NCI-H2029 (cell line): Measurements from ENCODE around the gene EFNA5.

Experiments
- DNase-seq: peaks from one replicate; lab custom pipeline; 2025; lab: John Stamatoyannopoulos, UW

Gene EFNA5

DNA sequence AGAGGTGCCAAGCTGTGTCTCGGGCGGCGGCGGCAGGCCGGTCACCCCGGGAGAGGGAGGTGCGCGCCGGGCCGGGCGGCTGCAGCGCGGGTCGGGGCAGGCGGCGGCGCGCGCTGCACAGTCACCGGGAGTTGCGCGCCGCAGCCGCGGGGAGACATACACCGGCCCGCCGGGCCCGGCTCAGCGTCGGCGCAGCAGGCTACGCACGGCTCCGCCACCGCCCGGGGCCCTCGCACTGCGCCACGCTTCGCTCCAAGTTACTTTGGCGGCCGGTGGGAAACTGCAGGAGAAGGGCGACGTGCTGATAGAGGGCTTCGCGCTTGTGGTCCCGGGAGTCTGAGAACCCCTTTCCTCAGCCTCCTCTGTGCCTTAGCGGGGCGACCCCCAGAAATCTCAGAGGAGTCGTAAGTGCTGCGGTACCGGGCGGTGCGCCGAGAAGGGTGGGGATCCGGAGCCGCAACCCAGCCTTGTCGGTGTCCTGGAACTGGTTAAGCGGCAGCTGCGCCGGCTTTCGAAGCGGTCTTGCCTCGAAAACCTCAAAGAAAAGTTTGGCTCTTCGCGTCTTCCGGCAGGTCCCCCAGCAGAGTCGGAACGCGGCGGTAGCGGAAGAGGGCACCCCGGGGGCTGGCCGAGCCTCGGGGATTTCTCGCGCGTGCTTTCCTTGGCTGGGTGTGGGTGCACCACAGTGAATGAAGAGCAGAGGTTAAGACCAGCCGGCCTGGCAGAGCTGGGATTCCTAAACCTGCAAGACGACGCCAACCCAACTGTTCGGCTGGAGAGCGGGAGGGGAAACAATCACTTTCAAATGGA, at the start of gene EFNA5:
EFNA5 (minus strand) TSS at position 6 of the 810 bp plus-strand sequence.
- peak; percentile 59 for DNase-seq

DNA sequence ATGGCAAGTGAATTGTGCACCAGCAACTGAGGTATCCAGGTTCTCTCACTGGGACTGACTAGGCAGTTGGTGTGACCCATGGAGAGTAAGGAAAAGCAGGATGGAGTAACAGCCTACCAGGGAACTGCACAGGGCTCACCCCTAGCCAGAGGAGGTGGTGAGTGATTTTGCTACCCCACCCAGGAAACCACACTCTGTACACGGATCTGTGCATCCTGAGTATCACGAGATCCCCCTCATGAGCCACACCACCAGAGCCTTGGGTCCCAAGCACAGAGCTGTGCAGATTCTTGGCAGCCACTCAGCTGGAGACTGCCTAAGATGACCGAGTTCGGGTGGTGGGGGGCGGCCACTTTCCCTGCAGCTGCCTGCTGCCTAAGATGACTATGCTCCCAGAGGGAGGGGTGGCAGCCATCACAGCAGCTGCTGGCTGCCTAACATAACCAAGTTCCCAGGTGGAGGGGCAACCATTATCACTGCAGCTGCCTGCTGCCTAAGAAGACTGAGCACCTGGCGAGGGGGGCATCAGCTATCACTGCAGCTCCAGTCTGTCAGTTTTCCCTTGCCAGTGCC, 48.4 kb upstream of the EFNA5 start:
- no peak for DNase-seq

DNA sequence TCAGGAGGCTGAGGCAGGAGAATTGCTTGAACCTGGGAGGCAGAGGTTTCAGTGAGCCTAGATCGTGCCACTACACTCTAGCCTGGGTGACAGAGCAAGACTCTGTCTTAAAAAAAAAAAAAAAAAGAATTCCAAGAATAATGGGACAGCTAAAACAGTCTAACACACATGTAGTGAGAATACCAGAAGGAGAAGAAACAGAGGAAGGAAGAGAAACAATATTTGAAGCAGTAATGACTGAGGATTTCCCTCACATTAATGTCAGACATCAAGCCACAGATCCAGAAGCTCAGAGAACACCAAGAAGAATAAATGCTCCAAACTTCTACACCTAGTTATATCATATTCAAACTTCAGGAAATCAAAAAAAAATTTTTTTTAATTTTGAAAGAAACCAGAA, 47.1 kb upstream of the EFNA5 start:
- no peak for DNase-seq

DNA sequence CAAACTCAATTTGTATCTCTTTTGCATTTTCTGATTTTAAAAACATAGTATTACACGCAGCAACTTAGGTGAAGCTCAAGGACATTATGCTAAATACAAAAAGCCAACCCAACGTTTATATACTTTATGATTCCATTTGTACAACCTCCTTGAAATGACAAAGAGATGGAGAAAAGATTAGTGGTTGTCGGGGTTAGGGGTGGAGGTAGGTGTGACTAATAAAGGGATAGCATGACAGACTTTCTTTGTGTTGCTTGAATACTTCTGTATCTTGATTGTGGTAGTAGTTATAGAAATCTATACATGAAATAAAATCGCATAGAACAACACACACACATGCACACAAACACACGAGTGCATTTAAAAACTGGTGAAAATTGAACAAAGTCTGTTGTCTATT, 42.5 kb upstream of the EFNA5 start:
- DNase-seq: no peak

DNA sequence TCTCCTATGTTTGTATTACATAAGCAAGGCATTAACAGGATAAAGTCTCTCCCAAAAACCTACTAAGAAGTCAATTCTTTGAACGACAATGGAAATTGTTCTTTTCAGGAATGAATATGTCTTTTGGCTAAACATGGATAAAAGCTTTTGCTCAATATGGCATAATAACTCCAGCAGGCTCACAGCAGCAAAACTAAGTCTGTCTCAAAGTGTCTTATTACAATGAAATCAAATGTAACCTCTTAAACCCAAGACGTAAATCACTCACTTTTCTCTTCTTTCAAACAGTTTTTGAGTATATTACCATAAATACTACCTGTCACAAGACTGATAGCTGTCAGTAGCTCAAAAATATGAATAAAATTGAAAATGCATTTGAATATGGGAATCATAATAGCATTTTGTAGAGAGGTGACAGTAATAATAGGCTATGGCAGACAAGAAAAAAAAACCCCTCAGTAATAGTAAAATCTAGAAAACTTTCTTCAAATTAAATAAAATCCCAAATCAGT, 41.7 kb upstream of the EFNA5 start:
- no peak for DNase-seq

DNA sequence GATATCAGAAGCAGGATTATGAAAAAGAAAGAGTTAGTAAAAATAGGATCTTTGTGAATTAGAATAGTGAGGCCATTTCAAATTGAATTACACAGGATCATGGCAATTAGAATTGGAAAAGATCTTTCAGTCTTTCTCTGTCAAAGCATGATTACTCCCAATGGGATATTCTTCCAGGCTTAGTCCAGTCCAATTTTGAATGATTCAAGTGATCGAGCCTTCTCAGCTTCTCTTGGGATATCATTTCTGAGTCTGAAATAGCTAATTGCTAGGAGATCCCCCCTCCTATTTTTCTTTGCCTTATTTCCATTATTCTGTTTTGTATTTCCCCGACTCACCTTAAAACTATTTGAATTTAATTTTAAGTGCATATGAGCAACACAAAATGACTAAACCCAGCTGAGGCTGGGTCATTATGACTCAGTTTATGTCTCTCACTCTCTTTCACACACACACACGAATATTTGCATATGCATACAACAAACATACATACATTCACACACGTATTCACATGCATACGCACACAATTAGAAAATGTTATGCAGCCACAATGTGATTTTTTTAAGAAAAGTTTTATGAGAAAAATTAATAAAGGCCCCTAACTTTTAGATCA, 34.8 kb upstream of the EFNA5 start:
- no peak for DNase-seq

DNA sequence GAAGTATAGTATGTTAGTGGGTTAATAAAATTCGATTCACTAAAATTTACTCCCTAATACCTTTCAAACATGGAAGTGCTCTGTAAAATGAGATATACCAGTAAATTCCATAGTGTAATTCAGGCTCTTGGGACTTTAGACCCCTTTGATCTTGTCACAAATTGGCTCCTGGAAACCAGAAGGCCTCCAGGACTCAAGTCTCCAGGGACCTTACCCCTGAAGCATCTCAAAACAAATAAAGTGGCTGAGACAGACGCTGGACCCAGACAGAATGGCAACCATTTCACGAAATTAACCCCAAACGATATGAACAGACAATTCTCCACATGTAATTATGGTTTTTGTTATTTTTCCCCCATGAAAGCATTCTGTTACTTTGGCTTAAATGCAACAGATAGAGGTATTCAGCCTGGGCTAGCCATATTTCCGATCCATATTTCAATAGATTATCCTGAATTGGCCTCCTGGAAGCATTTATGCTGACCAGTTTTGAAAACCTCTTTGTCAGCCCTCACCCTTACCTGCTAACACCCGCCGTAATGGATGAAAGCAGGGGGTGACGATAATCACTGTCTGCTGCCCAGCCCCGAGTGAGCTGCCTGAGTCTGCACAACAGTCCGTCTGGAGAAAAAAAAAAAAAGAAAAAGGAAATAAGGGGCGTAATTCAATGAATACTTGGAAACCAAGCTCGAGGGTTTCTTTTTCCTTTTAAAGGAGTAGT, 34.1 kb upstream of the EFNA5 start:
- DNase-seq: no peak

DNA sequence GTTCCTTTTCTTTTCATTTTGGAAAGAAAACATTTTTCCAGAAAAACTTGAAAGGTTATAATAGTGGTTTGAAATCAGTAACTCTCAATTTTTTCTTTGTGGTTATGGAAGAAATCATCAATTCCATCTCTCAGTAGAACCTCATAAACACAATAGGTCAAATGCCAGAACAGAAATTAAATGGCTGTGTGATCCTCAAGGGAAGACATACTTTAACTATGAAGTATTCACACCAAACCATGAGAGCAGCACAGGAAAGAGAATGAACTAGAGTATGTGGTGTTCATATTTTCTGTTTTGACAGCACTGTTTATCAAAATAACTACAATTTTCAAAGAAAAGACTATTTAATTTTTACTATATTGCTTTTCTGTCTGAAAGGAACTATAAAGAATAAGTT, 29.7 kb upstream of the EFNA5 start:
- no peak for DNase-seq

DNA sequence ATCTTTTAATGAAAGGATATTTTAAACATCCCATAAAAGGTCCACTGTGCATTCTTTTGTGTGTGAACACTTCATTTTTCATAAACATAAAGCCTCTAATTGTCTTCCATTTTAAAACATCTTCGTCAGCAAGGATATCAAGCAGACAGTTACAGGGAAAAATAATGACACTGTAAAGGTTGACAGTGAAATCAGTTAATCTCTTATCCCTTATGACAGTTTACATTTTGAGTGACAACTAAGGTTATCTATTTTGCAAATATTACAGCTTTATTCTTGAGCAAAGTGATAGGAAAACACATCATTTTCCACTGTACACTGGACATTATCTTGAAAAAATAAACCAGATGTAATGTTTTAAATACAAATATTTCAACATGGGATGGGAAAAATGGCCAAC, 28.7 kb upstream of the EFNA5 start:
- no peak for DNase-seq

DNA sequence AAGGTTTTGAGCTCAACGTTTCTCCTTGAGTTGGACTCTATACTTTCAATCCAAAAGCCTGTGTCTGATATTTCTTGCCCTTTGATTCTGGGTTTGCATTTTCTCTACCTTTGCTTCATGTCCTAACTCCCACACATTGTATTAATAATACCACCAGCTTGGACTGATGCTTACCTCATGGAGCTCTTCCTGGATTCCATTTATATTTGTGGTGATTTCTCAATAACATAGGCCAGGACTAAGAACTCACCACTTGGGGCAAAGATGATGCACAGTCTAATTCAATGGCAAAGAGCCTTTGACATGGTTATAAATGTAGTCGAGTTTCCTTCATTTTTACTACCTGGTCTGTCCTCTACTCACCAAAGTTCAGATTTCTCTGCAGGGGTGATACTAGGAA, 27.5 kb upstream of the EFNA5 start:
- no peak for DNase-seq

DNA sequence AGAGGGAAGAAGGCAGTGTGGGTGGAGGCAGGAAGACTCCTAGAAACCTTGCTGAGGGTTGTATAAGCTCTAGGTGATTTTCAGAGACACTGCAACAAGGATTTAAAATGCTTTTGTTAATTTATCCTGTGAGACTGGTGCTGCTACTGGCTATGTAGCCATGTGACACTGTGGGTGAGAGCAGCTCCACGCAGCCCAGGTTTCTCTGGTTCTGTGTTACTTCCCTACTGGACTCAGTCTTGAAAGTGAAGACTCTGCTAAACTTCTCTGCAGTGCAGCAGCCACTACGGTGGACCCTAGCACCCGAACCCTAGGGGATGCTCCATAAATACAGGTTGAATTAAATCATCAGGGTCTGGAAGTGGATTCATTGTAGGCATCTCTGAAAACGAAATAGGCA, 25.8 kb upstream of the EFNA5 start:
- DNase-seq: no peak

DNA sequence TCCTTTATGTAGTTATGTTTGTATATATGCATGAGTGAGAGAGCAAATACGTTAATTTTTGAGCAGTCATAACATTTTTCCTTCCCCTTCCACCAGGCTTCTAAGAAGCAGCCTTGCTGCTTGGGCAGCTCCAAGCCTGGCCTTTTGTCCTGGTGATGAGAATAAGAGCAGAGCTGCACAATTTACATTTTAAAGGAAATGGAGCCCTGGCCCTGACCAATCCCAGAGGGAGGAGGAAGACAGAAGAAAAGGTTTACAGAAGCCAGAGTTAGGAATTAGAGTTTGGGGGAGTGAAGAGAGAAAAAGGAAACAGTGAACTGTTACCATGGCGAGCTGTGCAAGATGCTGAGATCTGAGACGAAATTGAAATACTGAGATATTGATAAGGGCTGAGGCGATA, 25.3 kb upstream of the EFNA5 start:
- no peak for DNase-seq

DNA sequence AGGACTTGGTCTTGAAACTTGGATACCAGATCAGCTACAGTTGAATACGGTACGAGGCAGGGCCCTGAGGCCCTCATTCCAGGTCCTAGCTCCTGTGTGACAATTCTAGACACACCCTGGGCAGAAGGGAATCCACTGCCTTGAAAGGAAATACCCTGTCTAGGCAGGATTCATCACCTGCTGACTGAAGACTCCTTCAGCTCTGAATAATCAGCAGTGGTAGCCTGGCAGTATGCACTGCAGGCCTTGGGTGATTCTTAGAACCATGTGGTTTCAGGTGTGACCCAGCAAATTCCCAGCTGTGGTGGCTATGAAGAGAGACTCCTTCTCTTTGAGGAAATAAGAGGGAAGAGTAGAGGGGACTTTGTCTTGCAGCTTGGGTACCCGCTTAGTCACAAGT, 17.2 kb upstream of the EFNA5 start:
- DNase-seq: no peak

DNA sequence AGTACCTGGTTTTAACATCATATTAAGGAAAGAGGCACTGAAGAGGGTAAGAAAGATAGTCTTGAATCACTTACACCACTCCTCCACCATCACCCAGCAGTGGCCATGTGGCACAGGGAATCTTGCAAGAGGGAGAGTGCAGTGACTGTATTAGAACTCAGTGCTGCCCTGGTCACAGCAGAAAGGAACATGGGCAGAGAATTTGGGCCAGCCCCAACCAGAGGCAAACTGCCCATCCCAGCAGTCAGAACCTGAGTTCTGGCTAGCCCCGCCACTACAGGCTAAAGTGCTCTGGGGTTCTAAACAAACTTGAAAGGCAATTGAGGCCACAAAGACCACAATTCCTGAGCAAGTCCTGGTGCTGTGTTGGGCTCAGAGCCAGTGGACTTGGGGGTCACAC, 16.7 kb upstream of the EFNA5 start:
- no peak for DNase-seq

DNA sequence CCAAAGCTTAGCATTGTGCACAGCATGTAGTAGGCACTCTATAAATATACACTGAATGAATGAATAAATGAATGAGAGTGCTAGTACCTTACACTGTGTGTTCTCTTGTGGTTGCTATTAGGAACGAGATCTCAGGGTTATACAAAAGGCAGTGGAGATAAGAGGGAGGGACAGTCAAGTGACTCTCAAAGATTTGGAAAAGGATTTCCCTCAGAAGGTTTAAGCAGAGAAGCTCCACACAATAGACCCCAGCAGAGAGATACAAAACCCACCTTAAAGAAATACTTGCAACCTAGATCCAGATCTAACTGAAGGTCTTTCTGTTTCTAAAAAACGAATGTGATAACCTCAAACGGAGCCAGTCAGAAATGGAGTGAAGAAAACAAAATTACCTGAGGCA, 11.8 kb upstream of the EFNA5 start:
- DNase-seq: no peak

DNA sequence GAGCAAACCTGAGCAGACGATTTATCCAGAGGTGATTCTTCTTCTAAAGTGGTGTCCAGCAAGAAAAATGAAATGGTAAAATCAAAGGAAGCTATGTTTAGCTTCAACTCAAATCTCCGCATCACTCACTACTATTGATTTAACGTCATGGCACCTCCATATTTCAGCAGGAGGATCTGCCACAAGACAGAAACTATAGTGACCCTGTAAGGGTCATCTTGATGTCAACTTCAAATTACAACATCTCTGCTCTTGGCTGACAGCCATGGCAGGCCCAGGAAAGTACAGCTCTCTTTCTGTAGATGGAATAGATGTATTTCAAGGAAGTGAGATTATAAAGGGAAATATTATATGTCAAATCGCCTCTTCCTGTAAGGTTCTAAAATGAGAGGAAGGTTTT, 10.1 kb upstream of the EFNA5 start:
- no peak for DNase-seq

DNA sequence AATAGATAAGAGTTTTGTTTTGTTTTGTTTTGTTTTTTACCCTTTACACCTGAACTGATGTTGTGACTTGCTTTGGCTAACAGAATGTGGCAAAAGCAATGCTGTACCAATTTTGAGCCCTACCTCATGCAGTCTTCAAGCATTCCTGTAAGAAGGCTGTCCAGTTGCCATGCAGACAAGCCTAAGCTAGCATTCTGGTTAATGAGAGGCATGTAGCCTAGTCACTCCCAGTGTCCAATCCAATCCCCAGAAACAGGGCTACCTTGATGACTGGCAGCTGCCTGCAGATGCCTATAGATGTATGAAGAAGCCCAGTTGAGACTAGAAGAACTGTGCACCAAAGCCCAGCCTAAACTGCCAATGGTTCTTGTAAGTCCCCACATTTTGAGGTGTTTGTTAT, 9.4 kb upstream of the EFNA5 start:
- DNase-seq: no peak

DNA sequence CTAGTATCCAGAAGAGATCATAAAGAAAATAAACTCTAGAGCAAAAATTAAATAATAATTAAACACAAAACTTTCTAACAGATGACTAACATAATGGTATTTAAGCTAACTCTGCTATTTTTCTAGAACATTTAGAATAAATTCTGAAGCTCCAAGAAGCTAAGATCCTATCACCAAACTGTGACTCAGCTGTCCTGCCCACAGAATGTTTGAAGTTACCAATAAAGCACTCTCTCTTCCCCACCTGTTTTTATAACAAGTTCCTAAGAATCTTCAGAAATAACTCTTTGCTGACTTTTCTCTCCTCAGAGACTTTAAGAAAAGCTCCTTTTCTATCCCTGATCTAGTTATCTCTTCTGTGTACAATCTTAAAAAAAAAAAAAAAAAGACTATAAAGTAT, 6.0 kb upstream of the EFNA5 start:
- DNase-seq: no peak

DNA sequence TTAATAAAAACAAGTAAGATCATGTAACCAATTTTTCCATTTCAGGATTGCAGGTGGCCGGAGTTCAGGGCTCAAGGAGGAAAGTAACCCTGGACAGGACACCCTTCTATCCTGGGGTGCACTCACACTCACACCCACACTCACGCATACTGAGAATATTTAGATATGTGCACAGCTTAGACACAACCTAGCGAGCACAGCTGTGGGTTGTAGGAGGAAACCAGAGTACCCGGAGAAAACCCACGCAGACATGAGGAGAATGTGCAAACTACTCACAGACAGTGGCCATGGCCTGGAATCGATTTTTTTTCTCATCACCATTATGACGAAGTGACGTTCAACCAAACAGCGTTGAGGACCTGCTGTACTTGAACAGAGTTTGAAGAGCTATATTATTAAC, 4.5 kb upstream of the EFNA5 start:
- DNase-seq: no peak

DNA sequence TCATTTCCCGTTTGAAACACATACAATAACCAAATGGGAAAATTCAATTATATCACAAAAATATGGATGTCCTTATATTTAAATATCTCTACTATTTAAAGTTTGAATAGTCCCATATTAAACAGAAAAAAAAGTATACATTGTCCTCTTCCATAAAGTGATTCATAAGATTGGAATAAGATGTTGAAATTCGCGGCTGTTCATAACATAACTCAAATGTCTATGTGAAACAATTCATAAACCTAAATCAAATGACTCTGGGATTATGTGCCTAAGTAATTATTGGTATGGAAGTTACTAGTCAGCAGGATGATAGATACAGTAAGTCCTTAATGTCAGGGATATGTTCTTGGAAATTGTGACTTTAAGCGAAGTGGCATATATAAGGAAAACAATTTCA, 3.9 kb upstream of the EFNA5 start:
- DNase-seq: no peak

DNA sequence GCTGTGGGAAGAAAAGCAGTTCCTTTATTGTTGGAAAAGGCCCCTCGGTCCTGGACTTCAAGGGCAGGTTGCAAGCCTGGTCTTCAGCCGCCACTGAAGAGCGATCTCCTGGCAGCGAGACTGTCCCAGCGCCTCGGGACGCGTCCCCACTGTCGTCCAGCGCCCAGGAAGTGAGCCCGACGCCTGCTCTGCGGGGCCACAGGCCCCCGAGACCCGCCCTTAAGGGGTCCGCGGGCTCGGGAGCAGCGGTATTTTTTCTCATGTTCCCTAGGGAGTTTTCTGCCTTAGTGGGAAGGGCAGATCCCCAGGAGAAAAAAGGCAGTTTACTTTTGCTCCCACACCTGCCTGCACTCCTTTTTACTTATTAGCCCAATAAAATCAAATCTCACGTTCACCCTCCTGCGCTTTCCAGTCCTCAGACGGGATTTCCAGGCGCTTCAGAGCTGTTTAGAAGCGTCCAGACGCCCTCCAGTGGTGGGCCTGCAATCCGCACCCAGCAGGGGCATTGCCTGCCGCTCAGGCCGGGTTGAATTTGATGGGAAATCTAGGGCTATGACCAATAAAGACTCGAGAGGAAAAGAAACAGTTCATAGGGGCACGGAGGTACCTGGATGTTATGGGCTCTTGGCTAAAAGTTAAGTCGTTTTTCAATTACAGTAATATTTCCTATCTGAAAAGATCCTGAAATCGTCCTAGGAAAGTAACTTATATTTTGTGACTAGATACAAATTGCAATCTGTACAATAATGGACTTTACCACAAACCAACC, 2.8 kb upstream of the EFNA5 start:
- peak; percentile 91 for DNase-seq

DNA sequence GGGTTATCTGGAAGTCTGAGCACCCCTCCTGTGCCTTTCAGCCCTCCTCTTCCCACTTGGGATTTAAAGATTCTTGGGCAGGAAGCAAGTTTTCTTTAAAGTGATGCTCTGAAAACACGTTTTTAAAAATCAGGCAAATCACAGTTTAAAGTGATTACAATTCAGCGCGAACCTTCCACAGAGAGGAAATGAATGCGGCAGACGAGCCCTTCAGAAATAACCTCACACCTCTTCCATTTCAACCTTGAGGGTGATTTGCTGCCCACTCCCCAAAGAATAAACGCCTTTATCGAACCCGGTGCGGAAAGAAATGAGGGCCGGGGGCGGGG, 2.3 kb upstream of the EFNA5 start:
- no peak for DNase-seq
